ENCODE measurements around the gene RAD51C. TPM values are rescaled to one million over a fixed set of nuclear protein-coding genes. Genes with fewer than 3 reads are reported as not detected.
A peak's percentile ranks its signal among the peaks of the same experiment; 100 is the strongest.
"Not testable (repeated sequence)": the region's sequence is repeated elsewhere in the genome, so short reads cannot be mapped to it uniquely, and the experiment has no call there.

Gene RAD51C
- total RNA-seq, 1 donor from 2014 or later: 67.6 TPM

GRCh38 chr17:58680038-58680369 lies 12.4 kb upstream of the RAD51C start:
- Histone ChIP-seq H4K20me1 (ENCODE audit: low read depth) (no peaks in the 10 kb centered on the region), H3K9me3 (ENCODE audit: low read depth) (no peaks in the 10 kb centered on the region), H3K36me3 (no peaks in the 10 kb centered on the region), H3K4me3 (no peak overlapping the region), H2AFZ (replicated peaks) (peak overlapping the region; percentile 9), H3K4me2 (no peak overlapping the region), H3K27ac (no peak overlapping the region), H3K4me1 (no peaks in the 10 kb centered on the region), H3K9ac (no peak overlapping the region), H3K27me3 (no peaks in the 10 kb centered on the region), H3F3A (ENCODE audit: low read depth) (no peaks in the 10 kb centered on the region), H3K79me2 (ENCODE audit: low read depth) (no peaks in the 10 kb centered on the region)
- Mint-ChIP-seq H3K27ac (no peak overlapping the region), H3K4me1 (no peaks in the 10 kb centered on the region), H3K9me3 (no peaks in the 10 kb centered on the region), H3K36me3 (no peaks in the 10 kb centered on the region), H3K27me3 (ENCODE audit: insufficient read depth, low read depth) (peaks cover 6% of the 10 kb centered on the region), H3K4me3 (peak overlapping the region; percentile 22)
- TF ChIP-seq EZH2phosphoT487 (IDR thresholded peaks at IDR 0.05) (no peak), CTCF (IDR thresholded peaks at IDR 0.05) (no peak)
- DNase-seq (ENCODE audit: low spot score): no peak

- H3K36me3 ChIP-seq: no peaks in the 10 kb centered on the region
- TF ChIP-seq CTCF (IDR thresholded peaks at IDR 0.05) (no peak), EZH2phosphoT487 (IDR thresholded peaks at IDR 0.05) (no peak), EZH2 (IDR thresholded peaks at IDR 0.05) (no peak)
- Mint-ChIP-seq H3K27ac (no peak overlapping the region), H3K36me3 (no peaks in the 10 kb centered on the region), H3K27me3 (ENCODE audit: insufficient read depth, low read depth) (peaks cover 4% of the 10 kb centered on the region), H3K4me1 (no peaks in the 10 kb centered on the region), H3K9me3 (no peaks in the 10 kb centered on the region), H3K4me3 (no peak overlapping the region)
- H3K4me3 ChIP-seq: no peak overlapping the region
- no peaks in the 10 kb centered on the region for H3K79me2 ChIP-seq (ENCODE audit: low read depth)
- H3K27ac ChIP-seq: no peak overlapping the region
- H3K4me1 ChIP-seq: no peaks in the 10 kb centered on the region
- H4K20me1 ChIP-seq (ENCODE audit: low read depth): no peaks in the 10 kb centered on the region
- H3F3A ChIP-seq (ENCODE audit: low read depth): no peaks in the 10 kb centered on the region
- H3K27me3 ChIP-seq: no peaks in the 10 kb centered on the region
- no peak overlapping the region for H3K4me2 ChIP-seq
- no peak for DNase-seq (ENCODE audit: low spot score)
- no peak overlapping the region for H2AFZ ChIP-seq (replicated peaks)
- no peak overlapping the region for H3K9ac ChIP-seq
- H3K9me3 ChIP-seq (ENCODE audit: low read depth): no peaks in the 10 kb centered on the region
These were observed 8.4 kb upstream of the RAD51C start for GRCh38 chr17:58684003-58684402.

- DNase-seq (ENCODE audit: low spot score); H3K9me3 Mint-ChIP-seq; H3K4me2 ChIP-seq; H3K36me3 Mint-ChIP-seq; H3K36me3 ChIP-seq; H3K9me3 ChIP-seq (ENCODE audit: low read depth); H3K4me1 ChIP-seq; H3K9ac ChIP-seq; H3K4me3 Mint-ChIP-seq; H3K27ac ChIP-seq; H3K4me3 ChIP-seq; H3K27ac Mint-ChIP-seq; H3K27me3 Mint-ChIP-seq (ENCODE audit: insufficient read depth, low read depth); H3K27me3 ChIP-seq; H2AFZ ChIP-seq (replicated peaks); H4K20me1 ChIP-seq (ENCODE audit: low read depth); H3K79me2 ChIP-seq (ENCODE audit: low read depth); H3F3A ChIP-seq (ENCODE audit: low read depth); H3K4me1 Mint-ChIP-seq: not testable (repeated sequence)
These were observed 7.9 kb upstream of the RAD51C start for GRCh38 chr17:58684462-58684861.

GRCh38 chr17:58686980-58687379 lies 5.4 kb upstream of the RAD51C start:
- DNase-seq (ENCODE audit: low spot score): no peak
- H3K9ac ChIP-seq: no peak overlapping the region
- no peaks in the 10 kb centered on the region for H3K36me3 ChIP-seq
- no peaks in the 10 kb centered on the region for H3K36me3 Mint-ChIP-seq
- no peak overlapping the region for H3K27ac ChIP-seq
- H3K27ac Mint-ChIP-seq: no peak overlapping the region
- no peaks in the 10 kb centered on the region for H3K4me1 ChIP-seq
- no peaks in the 10 kb centered on the region for H3K9me3 Mint-ChIP-seq
- H4K20me1 ChIP-seq (ENCODE audit: low read depth): no peaks in the 10 kb centered on the region
- H3K4me1 Mint-ChIP-seq: no peaks in the 10 kb centered on the region
- no peaks in the 10 kb centered on the region for H3K9me3 ChIP-seq (ENCODE audit: low read depth)
- peaks cover 3% of the 10 kb centered on the region for H3K27me3 Mint-ChIP-seq (ENCODE audit: insufficient read depth, low read depth)
- TF ChIP-seq EZH2 (IDR thresholded peaks at IDR 0.05) (no peak), EZH2phosphoT487 (IDR thresholded peaks at IDR 0.05) (no peak), CTCF (IDR thresholded peaks at IDR 0.05) (no peak)
- no peaks in the 10 kb centered on the region for H3K79me2 ChIP-seq (ENCODE audit: low read depth)
- no peak overlapping the region for H3K4me3 ChIP-seq
- H3F3A ChIP-seq (ENCODE audit: low read depth): no peaks in the 10 kb centered on the region
- no peak overlapping the region for H3K4me2 ChIP-seq
- no peak overlapping the region for H3K4me3 Mint-ChIP-seq
- H3K27me3 ChIP-seq: no peaks in the 10 kb centered on the region
- H2AFZ ChIP-seq (replicated peaks): no peak overlapping the region

Data from neural progenitor cell (in vitro differentiated cells).